HepG2 (cell line): ENCODE data around the gene NOXO1. TPM values are rescaled to one million over a fixed set of nuclear protein-coding genes. Genes with fewer than 3 reads are reported as not detected.

Source experiments
- ATAC-seq: fragments of 200-7000 bp; cut with Tn5 transposase; 3 replicates; pipeline ENCODE4 v1.9.1; 2020; ENCODE audit warnings: mild to moderate bottlenecking, moderate library complexity
- BruUV-seq: library from RNA; stranded (reverse); fragments of 400-500 nt; replicated peaks from 2 replicates; lab custom pipeline; 2021; lab: Mats Ljungman, UMichigan
- CTCF ChIA-PET: fragments of 300-600 bp; formaldehyde crosslinking; extraction: SDS; loops from one replicate; lab custom pipeline; 2021; ENCODE audit warnings: low total read pairs, inconsistent platforms, low intra/inter-chr PET ratio; lab: Yijun Ruan, JAX
- POLR2A ChIA-PET: fragments of 350-600 bp; sonication (Branson Sonifier 250); formaldehyde crosslinking; loops from one replicate; lab custom pipeline; 2020; ENCODE audit warnings: antibody characterized with exemption, inconsistent platforms; lab: Yijun Ruan, JAX
- DNase-seq: peaks from one replicate; pipeline ENCODE4 v3.0.0-alpha.2; 2015; ENCODE audit warnings: low spot score
- FAIRE-seq: peaks from 3 replicates; lab custom pipeline; 2011; peaks lifted over from hg19 to GRCh38; lab: Jason Lieb, UNC
- H2AFZ ChIP-seq: one replicate; pipeline ENCODE4 v1.6.1; 2011; ENCODE audit warnings: low read length, inconsistent platforms
- H3K27ac ChIP-seq: fragments of 300-600 bp; 3 replicates; pipeline ENCODE4 v1.8.0; 2011; ENCODE audit warnings: mixed run types, mild to moderate bottlenecking, mixed read lengths, low read length, inconsistent platforms; ENCODE audit not compliant: insufficient read depth; ENCODE audit errors: extremely low read length
- H3K27me3 ChIP-seq, 2 experiments: fragments of 200-600 bp in 1 of 2; 2 replicates in 1 of 2; 3 replicates in 1 of 2; pipeline versions ENCODE4 v1.6.0 to v1.8.0; 2011; ENCODE audit warnings: low read length in 2 of 2, mild to moderate bottlenecking in 2 of 2, moderate library complexity in 2 of 2, inconsistent platforms in 1 of 2; ENCODE audit not compliant: insufficient read depth in 2 of 2, control insufficient read depth in 1 of 2
- H3K36me3 ChIP-seq, 2 experiments: fragments of 200-600 bp in 1 of 2; replicated peaks in 1 of 2; 2 replicates in 1 of 2; 3 replicates in 1 of 2; pipeline versions ENCODE4 v1.5.1 to v1.8.0; 2011; ENCODE audit warnings: low read length in 2 of 2, inconsistent platforms in 1 of 2; ENCODE audit not compliant: insufficient read depth in 2 of 2, control insufficient read depth in 1 of 2
- H3K4me1 ChIP-seq: 2 replicates; pipeline ENCODE4 v1.5.1; 2012; ENCODE audit warnings: low read length, inconsistent platforms; ENCODE audit not compliant: insufficient read depth
- H3K4me2 ChIP-seq: 2 replicates; pipeline ENCODE4 v1.6.0; 2011; ENCODE audit warnings: low read depth, low read length, inconsistent platforms
- H3K4me3 ChIP-seq, 3 experiments: fragments of 200-600 bp in 1 of 3; sonication (generic), shearing (Covaris generic) in 1 of 3; replicated peaks in 1 of 3; 2 replicates each; pipeline ENCODE4 v1.5.1; 2011 to 2016; ENCODE audit warnings: low read length in 3 of 3, inconsistent platforms in 2 of 3, low read depth in 2 of 3, mild to moderate bottlenecking in 2 of 3, control low read depth in 1 of 3, mixed read lengths in 1 of 3; ENCODE audit not compliant: insufficient read depth in 1 of 3
- H3K79me2 ChIP-seq: one replicate; pipeline ENCODE4 v1.6.1; 2011; ENCODE audit warnings: low read length, inconsistent platforms; ENCODE audit not compliant: insufficient read depth
- H3K9ac ChIP-seq: 2 replicates; pipeline ENCODE4 v1.6.0; 2011; ENCODE audit warnings: mild to moderate bottlenecking, low read depth, low read length, inconsistent platforms; ENCODE audit not compliant: insufficient read depth
- H3K9me3 ChIP-seq: 2 replicates; pipeline ENCODE4 v1.5.1; 2012; ENCODE audit warnings: mild to moderate bottlenecking, low read length
- H4K20me1 ChIP-seq: 2 replicates; pipeline ENCODE4 v1.6.0; 2011; ENCODE audit warnings: inconsistent platforms, mild to moderate bottlenecking, low read length, moderate library complexity; ENCODE audit not compliant: insufficient read depth
- ELF3 ChIP-seq: IDR thresholded peaks from 2 replicates; pipeline ENCODE4 v1.6.1; 2016; ENCODE audit warnings: missing genetic modification reagents, missing compliant biosample characterization
- FOXA1 ChIP-seq, 2 experiments: fragments of 450-650 bp in 1 of 2; sonication (generic) in 1 of 2; formaldehyde crosslinking in 1 of 2; IDR thresholded peaks; 2 replicates each; pipeline versions ENCODE4 v1.4.0 to v1.6.1; 2016 to 2020; ENCODE audit warnings: missing genetic modification reagents in 1 of 2
- KMT2A ChIP-seq: sonication (generic); formaldehyde crosslinking; IDR thresholded peaks from 2 replicates; pipeline ENCODE4 v1.4.0; 2020; ENCODE audit warnings: missing genetic modification reagents
- KMT2B ChIP-seq: IDR thresholded peaks from 2 replicates; pipeline ENCODE4 v1.6.1; 2016; ENCODE audit warnings: missing genetic modification reagents, missing compliant biosample characterization
- MTF2 ChIP-seq: sonication (generic); formaldehyde crosslinking; IDR thresholded peaks from 2 replicates; pipeline ENCODE4 v1.5.0; 2020; ENCODE audit warnings: missing genetic modification reagents, borderline replicate concordance
- PCBP1 ChIP-seq: fragments of 200-400 bp; formaldehyde crosslinking; IDR thresholded peaks from 2 replicates; pipeline ENCODE4 v1.6.1; 2017; ENCODE audit warnings: mild to moderate bottlenecking, low read depth, low read length, borderline replicate concordance
- POGZ ChIP-seq: sonication (generic); formaldehyde crosslinking; IDR thresholded peaks from 2 replicates; pipeline ENCODE4 v1.4.0; 2020; ENCODE audit warnings: mild to moderate bottlenecking, missing genetic modification reagents
- SMARCE1 ChIP-seq: fragments of 450-650 bp; IDR thresholded peaks from 2 replicates; pipeline ENCODE4 v1.6.1; 2017; ENCODE audit warnings: borderline replicate concordance
- TIGD3 ChIP-seq: sonication (generic); formaldehyde crosslinking; IDR thresholded peaks from 2 replicates; pipeline ENCODE4 v1.5.1; 2020; ENCODE audit warnings: mild to moderate bottlenecking, missing genetic modification reagents, borderline replicate concordance
- TMF1 ChIP-seq: sonication (generic); formaldehyde crosslinking; IDR thresholded peaks from 2 replicates; pipeline ENCODE4 v1.8.1; 2022; ENCODE audit warnings: low read depth, missing genetic modification reagents
- ZFP37 ChIP-seq: sonication (generic); formaldehyde crosslinking; IDR thresholded peaks from 2 replicates; pipeline ENCODE4 v1.4.0; 2020; ENCODE audit warnings: missing genetic modification reagents, borderline replicate concordance
- ZKSCAN5 ChIP-seq: sonication (generic); formaldehyde crosslinking; IDR thresholded peaks from 2 replicates; pipeline ENCODE4 v1.5.1; 2020; ENCODE audit warnings: mild to moderate bottlenecking, missing genetic modification reagents
- ZNF3 ChIP-seq: IDR thresholded peaks from 2 replicates; pipeline ENCODE4 v1.7.0; 2017; ENCODE audit warnings: inconsistent platforms
- ZNF704 ChIP-seq: sonication (generic); formaldehyde crosslinking; IDR thresholded peaks from 2 replicates; pipeline ENCODE4 v1.8.1; 2023; ENCODE audit warnings: mild to moderate bottlenecking, inconsistent platforms, moderate library complexity, missing genetic modification reagents, borderline replicate concordance
- ZNF788 ChIP-seq: sonication (generic); formaldehyde crosslinking; IDR thresholded peaks from 2 replicates; pipeline ENCODE4 v1.5.0; 2020; ENCODE audit warnings: mild to moderate bottlenecking, missing genetic modification reagents, borderline replicate concordance
- WGBS: methylation state at CpG from one replicate; pipeline ENCODE4 v1.1.6; 2017; ENCODE audit warnings: low lambda C conversion rate; 5-methylcytosine and 5-hydroxymethylcytosine counted together
- in situ Hi-C: cut with HindIII; loops from 2 replicates; pipeline ENCODE4 v1.10.0; 2017; ENCODE audit warnings: low pct_unique_long_range_greater_than_20kb; ENCODE audit not compliant: extremely low pct_ligation_motif_present
- intact Hi-C: fragments of 100-400 bp; cut with micrococcal nuclease; formaldehyde crosslinking; loops from one replicate; pipeline ENCODE4 v1.10.0; 2022; ENCODE audit not compliant: unreplicated experiment
- polyA plus RNA-seq, 8 experiments: library from polyadenylated mRNA; depleted of rRNA in 3 of 8; stranded (reverse) in 7 of 8; unstranded in 1 of 8; fragments of >200 nt; fragmentation: Illumina TruSeq in 4 of 8; extraction: Trizol in 4 of 8; gene quantifications; 2 replicates each; pipeline versions ENCODE4 v1.2.1 to v1.2.3, GENCODE V29; 2011 to 2016; ENCODE audit warnings: low read depth in 4 of 8, missing spikeins in 1 of 8, mixed read lengths in 1 of 8; ENCODE audit not compliant: insufficient read depth in 1 of 8
- total RNA-seq, 5 experiments: library from RNA; depleted of rRNA; stranded (reverse); fragments of >200 nt; fragmentation: Illumina TruSeq; extraction: Trizol; gene quantifications; 2 replicates each; pipeline ENCODE4 v1.2.3, GENCODE V29; 2016; ENCODE audit warnings: low read depth in 1 of 5

The NOXO1 gene
- total and polyA plus RNA-seq, 2 of the 13 experiments (the other 11 are each of a cell fraction or from before 2014, with no cell fraction given): 0.69 to 1.4 TPM

GRCh38 chr16:1978476-1979120, 2.7 kb downstream of the NOXO1 start:
- peaks cover 21 to 34% of the 10 kb centered on the region in 2 experiments; a peak in 3 of 5 replicates for H3K36me3 ChIP-seq
- H3K9me3 ChIP-seq: no peaks in the 10 kb centered on the region
- H3K4me1 ChIP-seq: peaks cover 22% of the 10 kb centered on the region
- DNase-seq (no peak), ATAC-seq (no peak), FAIRE-seq (no peak)
- intact Hi-C loops (no loop called here), in situ Hi-C loops (no loop called here)
- H4K20me1 ChIP-seq: no peaks in the 10 kb centered on the region
- TF ChIP-seq TIGD3 (no peak), KMT2B (no peak), POGZ (CRISPR knock-in tag) (no peak), KMT2A (CRISPR knock-in tag) (no peak), FOXA1 (IDR thresholded peaks at IDR 0.05) (no peak), FOXA1 (CRISPR knock-in tag; IDR thresholded peaks at IDR 0.05) (no peak), ZNF788 (CRISPR knock-in tag) (no peak), ZNF3 (CRISPR knock-in tag) (no peak), ZKSCAN5 (CRISPR knock-in tag) (no peak), PCBP1 (no peak), SMARCE1 (no peak), ZFP37 (CRISPR knock-in tag) (no peak), MTF2 (CRISPR knock-in tag) (no peak), ZNF704 (CRISPR knock-in tag) (no peak), ELF3 (CRISPR knock-in tag) (no peak), TMF1 (CRISPR knock-in tag) (no peak)
- H3K27ac ChIP-seq: no peak overlapping the region
- CTCF ChIA-PET: no interaction called here
- no peak overlapping the region for H3K4me3 ChIP-seq
- peaks cover 2% of the 10 kb centered on the region for H3K79me2 ChIP-seq
- H2AFZ ChIP-seq: no peak overlapping the region
- no peak overlapping the region for H3K4me2 ChIP-seq
- no peaks in the 10 kb centered on the region for H3K27me3 ChIP-seq
- H3K9ac ChIP-seq: no peak overlapping the region
- whole genome bisulfite sequencing: 95% methylated on average over 27 of the region's 37 CpGs
- POLR2A ChIA-PET: interaction anchor here (0.6 to 1.4 kb wide), 2 partner anchors 14 to 145 kb away, joined by 3 to 4 read pairs; partner anchors contain the start of gene RPS2
- BruUV-seq: no TSS peak
